Mesodermal cell (in vitro differentiated cells): ENCODE results near the gene CDH23.

Experiments used
- H3K27ac ChIP-seq: 2 replicates; pipeline ENCODE4 v1.7.0; 2013; ENCODE audit warnings: mild to moderate bottlenecking, low read depth, low read length, moderate library complexity; ENCODE audit not compliant: severe bottlenecking
- H3K36me3 ChIP-seq: 2 replicates; pipeline ENCODE4 v1.7.1; 2013; ENCODE audit warnings: mild to moderate bottlenecking, low read length, moderate library complexity; ENCODE audit not compliant: control insufficient read depth, insufficient read depth
- H3K4me1 ChIP-seq: one replicate; pipeline ENCODE4 v1.7.1; 2013; ENCODE audit warnings: mild to moderate bottlenecking, low read length; ENCODE audit not compliant: insufficient read depth, control insufficient read depth, poor library complexity, severe bottlenecking
- H3K4me3 ChIP-seq: 2 replicates; pipeline ENCODE4 v1.7.0; 2013; ENCODE audit warnings: low read length, control low read depth, mild to moderate bottlenecking; ENCODE audit not compliant: insufficient read depth, poor library complexity, severe bottlenecking; ENCODE audit errors: extremely low read depth
- H3K9me3 ChIP-seq: 2 replicates; pipeline ENCODE4 v1.7.1; 2013; ENCODE audit warnings: mild to moderate bottlenecking, low read length, moderate library complexity; ENCODE audit not compliant: control insufficient read depth
- WGBS, 2 experiments: methylation state at CpG; one replicate each; pipeline ENCODE4 v1.1.5; 2013; ENCODE audit warnings: missing lambda C conversion rate in 2 of 2; ENCODE audit not compliant: insufficient coverage in 2 of 2; 5-methylcytosine and 5-hydroxymethylcytosine counted together

The CDH23 gene

DNA sequence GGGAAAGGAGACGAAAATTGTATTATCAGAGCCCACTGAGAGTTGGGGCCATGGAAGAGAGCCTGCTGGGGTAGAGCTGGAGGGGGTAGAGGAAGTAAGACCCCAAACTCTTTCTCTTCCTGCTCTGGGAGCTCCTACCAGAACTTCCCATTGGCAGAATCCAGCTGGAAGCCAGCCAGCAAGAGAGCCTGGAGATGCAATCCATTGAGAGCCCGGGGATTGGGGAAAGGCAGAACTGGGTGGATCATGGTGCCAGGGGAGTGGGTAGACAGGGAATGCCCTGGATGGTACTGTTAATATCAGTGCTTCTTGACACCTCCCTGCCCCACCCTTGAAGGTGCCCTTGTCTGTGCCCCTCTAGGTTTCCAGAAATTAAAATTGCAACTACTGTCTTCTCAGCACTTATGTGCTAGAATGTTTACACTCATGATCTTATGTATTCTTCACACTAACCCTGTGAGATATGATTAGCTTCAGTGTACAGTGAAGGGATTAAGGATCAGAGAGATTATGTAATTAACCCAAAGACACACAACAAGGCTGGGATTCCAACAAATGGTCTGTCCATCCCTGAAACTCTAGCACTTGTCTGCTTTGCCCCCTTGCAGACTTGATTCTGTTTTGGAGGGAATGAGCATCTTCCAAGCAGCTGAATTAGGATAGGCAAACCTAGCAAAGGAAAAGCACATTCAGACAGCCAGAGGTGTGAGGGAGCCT lies 168.7 kb downstream of the CDH23 start:
- Histone ChIP-seq H3K36me3 (no peaks in the 10 kb centered on the region), H3K27ac (no peak overlapping the region), H3K4me1 (peaks cover 5% of the 10 kb centered on the region), H3K9me3 (no peaks in the 10 kb centered on the region), H3K4me3 (no peak overlapping the region)
- 78% methylated on average over 1 to 2 of the region's 2 CpGs for WGBS, 2 experiments

DNA sequence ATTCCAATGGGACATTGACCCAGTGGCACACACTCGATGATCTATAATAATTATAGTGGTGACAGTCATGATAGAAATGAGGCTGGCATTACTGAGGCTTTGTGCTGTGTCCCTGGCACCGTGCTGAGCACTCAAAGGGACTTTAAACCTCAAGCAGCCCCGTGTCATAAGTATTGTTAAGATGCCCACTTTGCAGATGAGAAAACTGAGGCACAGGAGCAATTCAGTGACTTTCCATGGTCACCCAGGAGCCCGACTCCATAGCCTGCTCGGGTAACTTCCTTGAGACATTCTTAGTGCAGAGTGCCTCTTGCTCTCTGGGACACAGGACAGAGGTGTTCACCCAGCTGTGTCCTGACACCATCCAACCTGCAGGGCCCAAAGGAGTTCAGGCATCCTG lies 170.3 kb downstream of the CDH23 start:
- Histone ChIP-seq H3K9me3 (no peaks in the 10 kb centered on the region), H3K27ac (no peak overlapping the region), H3K4me3 (no peak overlapping the region), H3K4me1 (no peaks in the 10 kb centered on the region), H3K36me3 (no peaks in the 10 kb centered on the region)
- 88 to 95% methylated on average over 5 of the region's 5 CpGs for WGBS, 2 experiments

DNA sequence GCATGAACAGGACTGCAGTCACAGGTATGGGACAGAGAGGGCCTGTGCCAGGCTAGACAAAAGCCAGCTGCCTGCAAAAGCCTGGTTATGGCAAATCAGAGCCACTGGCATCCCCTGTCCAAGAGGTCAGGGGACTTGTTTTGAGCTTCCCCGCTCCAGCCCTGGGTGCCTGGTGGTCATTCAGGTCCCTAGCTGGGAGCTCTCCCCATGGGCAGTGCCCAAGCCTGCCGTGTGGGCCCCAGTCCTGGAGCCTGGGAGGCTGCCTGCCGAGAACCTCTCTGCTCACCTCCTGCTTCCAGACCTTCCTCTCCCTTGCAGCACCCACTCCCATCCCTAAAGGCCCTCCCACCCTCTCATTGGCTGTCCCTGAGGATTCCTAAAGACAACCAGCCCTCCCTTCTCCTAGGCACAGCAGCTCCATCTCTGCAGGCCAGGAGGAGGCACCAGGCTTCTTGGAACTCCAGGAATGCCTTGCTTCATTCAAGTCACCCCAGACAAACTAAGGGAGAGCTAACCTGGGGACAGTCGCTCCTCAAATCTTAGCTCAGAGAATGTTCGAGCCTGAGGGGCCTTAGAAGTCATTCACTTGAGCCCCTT lies 172.3 kb downstream of the CDH23 start:
- Histone ChIP-seq H3K4me3 (no peak overlapping the region), H3K9me3 (no peaks in the 10 kb centered on the region), H3K27ac (no peak overlapping the region), H3K4me1 (no peaks in the 10 kb centered on the region), H3K36me3 (no peaks in the 10 kb centered on the region)
- WGBS, 2 experiments: 87 to 96% methylated on average over 4 to 5 of the region's 5 CpGs

DNA sequence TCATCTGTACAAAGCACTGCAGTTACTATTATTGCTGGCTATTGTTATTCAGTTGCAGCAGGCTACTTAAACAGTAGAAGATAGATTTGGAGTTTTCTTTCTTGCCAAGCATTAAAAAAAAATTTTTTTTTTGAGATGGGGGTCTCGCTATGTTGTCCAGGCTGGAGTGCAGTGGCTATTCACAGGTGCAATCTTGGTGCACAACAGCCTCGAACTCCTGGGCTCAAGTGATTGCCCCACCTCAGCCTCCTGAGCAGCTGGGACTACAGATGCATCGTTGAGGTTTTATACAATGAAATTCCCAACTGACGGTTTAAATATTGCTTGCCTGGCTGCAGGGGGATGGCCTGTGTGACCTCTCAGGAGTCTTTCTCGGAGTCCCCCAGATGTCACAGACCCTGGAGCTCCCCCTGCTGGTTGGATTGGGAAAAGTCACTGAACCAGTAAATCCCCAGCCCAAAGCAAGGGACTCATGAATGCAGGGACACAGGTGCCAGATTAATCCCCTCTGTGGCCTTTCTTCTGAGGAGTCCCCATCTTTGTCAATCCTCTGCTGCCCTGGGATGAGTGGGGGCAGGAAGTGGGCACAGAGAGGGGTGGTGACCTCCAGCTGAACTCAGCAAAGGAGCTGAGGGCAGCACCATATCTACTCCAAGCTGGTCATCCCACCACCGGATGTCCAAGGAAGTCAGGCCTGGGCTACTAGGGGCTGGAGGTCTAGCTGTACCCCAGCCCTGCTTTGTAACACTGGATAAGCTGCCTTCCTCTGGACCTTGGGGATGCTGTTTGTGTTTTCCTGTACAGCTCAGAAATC lies 173.3 kb downstream of the CDH23 start:
- Histone ChIP-seq H3K9me3 (no peaks in the 10 kb centered on the region), H3K4me1 (no peaks in the 10 kb centered on the region), H3K27ac (no peak overlapping the region), H3K4me3 (no peak overlapping the region), H3K36me3 (no peaks in the 10 kb centered on the region)
- WGBS, 2 experiments: 56 to 68% methylated on average over 5 to 6 of the region's 6 CpGs

DNA sequence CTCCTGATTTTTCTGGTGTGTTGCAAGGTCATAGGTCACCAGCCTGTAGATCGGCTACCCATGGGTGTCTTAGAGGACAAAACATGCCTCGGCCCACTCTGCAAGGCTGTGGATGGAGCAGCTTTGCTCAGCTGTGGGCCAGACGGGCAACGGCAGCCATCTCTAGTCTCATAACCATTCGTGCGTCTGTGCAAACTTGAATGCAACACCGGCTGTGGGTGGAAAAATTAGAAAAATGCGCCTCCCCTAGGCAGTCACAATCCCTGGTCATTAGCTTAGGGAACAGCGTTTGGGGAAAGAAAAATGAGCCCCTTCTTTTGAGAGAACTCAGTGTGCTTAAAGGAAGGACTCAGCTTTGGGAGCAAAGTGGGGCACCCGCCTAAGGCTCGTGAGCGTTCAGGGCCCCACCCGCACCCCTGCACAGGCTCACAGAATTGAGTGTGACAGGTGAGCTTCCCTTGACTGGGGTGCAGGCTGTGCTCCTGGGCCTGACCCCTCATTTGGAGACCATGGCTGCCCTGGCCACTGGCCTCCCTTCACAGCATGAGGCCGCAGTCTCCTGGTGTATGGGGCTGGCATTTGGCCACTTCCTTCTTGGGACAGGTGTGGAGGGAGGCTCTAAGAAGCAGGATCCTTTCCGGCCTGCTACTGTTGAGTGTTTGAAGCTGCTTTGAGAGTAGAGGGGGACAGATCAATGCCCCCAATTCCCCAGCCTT lies 174.9 kb downstream of the CDH23 start:
- H3K36me3 ChIP-seq: no peaks in the 10 kb centered on the region
- WGBS, 2 experiments: 96 to 97% methylated on average over 11 to 15 of the region's 15 CpGs
- no peak overlapping the region for H3K4me3 ChIP-seq
- H3K27ac ChIP-seq: no peak overlapping the region
- no peaks in the 10 kb centered on the region for H3K9me3 ChIP-seq
- no peaks in the 10 kb centered on the region for H3K4me1 ChIP-seq

DNA sequence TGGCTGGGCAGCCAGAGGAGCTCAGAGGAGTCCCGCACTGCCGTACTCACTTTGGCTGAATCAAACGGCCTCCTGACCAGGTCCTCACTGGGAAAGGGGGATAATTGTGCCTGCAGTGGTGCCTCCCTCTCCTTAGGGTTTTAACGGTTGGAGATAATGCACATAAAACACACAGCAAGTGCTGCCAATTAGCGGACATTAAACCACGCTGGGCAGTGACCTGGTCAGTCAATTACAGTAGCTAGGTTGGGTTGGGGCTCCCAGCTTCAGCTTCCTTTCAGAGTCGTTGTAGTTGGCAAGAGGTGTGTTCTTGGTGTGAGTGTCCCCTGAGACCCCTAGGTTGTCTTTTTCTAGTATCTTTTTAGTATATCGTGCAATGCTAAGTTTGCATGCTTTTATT lies 176.2 kb downstream of the CDH23 start:
- no peak overlapping the region for H3K4me3 ChIP-seq
- no peaks in the 10 kb centered on the region for H3K36me3 ChIP-seq
- H3K27ac ChIP-seq: no peak overlapping the region
- H3K9me3 ChIP-seq: no peaks in the 10 kb centered on the region
- no peaks in the 10 kb centered on the region for H3K4me1 ChIP-seq
- WGBS, 2 experiments: 83 to 88% methylated on average over 6 to 7 of the region's 8 CpGs

DNA sequence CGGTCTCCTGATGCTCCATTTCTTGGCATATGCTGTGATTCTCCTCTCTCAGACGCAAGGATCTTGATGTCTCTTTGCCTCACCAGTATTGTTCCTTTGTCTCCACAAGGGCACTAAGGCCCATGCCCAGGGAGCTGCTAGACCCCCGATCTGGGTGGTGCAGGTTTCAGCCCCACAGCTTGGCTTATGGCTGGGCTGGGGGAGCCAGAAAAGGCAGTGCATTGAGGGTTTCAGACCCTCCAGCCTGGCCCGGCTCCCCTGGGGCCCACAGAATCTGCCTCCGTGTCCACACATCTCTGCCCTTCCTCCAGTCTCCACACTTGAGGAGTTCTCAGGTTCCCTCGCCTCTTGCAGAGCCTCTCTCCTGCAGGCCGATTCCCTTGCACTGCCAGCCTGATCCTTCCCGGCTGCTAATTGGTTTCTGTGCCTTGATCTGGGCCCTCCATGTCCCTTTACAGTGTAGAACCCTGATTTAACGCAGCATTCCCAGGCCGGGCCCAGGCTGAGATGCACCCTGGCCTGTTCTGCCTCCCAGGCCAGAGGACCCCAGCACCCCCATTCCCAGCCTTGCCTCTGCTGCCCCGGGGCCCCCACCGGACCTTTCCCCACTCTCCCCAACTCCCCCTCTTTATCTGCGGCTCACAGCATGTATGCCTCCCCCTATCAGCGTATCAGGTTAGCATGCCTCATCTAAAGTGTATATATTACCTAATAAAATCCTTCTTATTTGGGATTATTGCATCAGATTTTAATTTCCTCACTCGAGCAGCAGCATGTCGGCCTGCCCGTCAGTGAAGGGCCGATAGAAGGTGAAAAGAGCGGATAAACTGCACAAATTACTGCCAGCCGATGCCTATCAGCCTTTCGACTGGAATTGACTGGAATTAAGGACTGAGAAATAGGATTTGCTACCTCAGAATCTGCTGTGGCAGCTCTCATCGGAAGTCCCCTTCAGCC lies 177.1 kb downstream of the CDH23 start:
- Histone ChIP-seq H3K4me3 (no peak overlapping the region), H3K4me1 (no peaks in the 10 kb centered on the region), H3K9me3 (no peaks in the 10 kb centered on the region), H3K27ac (no peak overlapping the region), H3K36me3 (no peaks in the 10 kb centered on the region)
- WGBS, 2 experiments: 85 to 90% methylated on average over 18 of the region's 22 CpGs

DNA sequence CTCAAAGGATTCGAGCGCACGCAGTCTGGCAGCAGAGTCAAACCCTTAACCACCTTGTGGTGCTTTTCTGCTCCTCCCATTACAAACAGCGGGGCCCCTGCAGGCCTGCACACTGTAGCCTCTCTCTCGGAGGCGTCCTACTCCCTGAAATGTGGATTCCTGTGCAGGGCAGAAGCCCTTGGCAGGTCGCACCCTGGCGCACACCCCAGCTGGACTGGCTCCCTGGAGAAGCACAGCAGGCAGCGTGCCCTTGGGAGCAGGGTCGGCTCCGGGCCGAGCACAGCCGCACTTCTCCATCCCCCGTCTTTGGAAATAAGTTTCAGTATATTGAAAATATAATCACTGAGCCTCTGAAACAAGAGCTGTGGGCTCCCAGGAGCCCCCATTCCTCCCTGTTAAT lies 178.7 kb downstream of the CDH23 start:
- H3K27ac ChIP-seq: no peak overlapping the region
- H3K4me3 ChIP-seq: no peak overlapping the region
- no peaks in the 10 kb centered on the region for H3K4me1 ChIP-seq
- 86 to 100% methylated on average over 6 to 7 of the region's 14 CpGs for WGBS, 2 experiments
- H3K9me3 ChIP-seq: no peaks in the 10 kb centered on the region
- H3K36me3 ChIP-seq: no peaks in the 10 kb centered on the region

DNA sequence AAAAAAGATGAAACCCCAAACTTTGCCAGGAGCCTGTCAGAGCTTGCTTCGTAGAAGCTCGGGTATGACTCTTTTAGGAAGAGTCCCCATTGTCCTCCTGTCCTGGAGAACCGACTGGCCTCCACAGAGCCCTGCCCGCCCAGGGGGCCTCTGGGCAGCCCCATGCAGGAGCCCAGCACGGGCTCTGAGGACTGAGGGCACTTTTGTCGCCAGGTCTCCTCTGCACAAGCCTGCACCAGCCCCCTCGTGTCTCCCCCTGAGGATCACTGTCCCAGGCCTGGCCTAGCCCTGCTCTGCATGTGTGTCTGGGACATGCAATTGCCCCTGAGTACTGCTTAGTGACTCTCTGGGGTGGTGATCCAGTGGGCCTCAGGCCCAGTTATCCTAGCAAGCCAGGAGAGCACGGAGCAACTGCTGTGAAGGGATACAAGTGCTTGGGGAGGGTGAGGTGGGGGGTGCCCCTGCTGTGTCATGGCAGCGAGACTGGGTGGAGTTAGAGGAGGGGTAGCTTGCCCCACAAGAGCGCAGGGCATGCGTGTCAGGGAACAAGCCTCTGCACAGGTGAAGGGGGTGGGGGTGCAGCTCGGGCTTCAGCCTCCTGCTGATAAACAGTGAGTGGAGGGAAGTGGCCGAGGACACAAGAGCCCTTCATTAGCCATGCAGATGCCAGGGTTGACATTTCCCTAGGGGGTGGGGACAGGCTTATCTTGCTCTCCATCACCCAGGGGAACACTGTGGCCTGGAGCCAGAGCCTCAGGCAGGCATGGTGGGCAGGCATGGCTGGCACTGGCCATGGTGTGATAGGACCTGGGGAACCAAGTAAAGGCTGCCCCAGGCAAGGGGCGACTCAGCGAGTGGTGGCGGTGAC lies 179.4 kb downstream of the CDH23 start:
- Histone ChIP-seq H3K36me3 (no peaks in the 10 kb centered on the region), H3K9me3 (no peaks in the 10 kb centered on the region), H3K4me1 (no peaks in the 10 kb centered on the region), H3K27ac (no peak overlapping the region), H3K4me3 (no peak overlapping the region)
- WGBS, 2 experiments: 71 to 82% methylated on average over 12 to 14 of the region's 16 CpGs
